CD4-positive, alpha-beta memory T cell (primary cell): ENCODE measurements around the gene POR. TPM values are rescaled to one million over a fixed set of nuclear protein-coding genes. Genes with fewer than 3 reads are reported as not detected.
"Not testable (repeated sequence)": the region's sequence is repeated elsewhere in the genome, so short reads cannot be mapped to it uniquely, and the experiment has no call there.

Experiments
- CTCF ChIA-PET: fragments of 350-600 bp; sonication (Branson Sonifier 250); formaldehyde crosslinking; loops from one replicate; lab custom pipeline; 2021; ENCODE audit warnings: inconsistent platforms; ENCODE audit not compliant: partially characterized antibody; lab: Charles Lee
- POLR2A ChIA-PET: fragments of 350-600 bp; sonication (Branson Sonifier 250); formaldehyde crosslinking; loops from one replicate; lab custom pipeline; 2021; ENCODE audit not compliant: partially characterized antibody; lab: Charles Lee
- DNase-seq, 5 donors: peaks; one replicate each; pipeline versions ENCODE4 v3.0.0 to v3.0.0-alpha.2; 2020 to 2022; ENCODE audit warnings: mixed read lengths in 1 of 5
- H3K27ac ChIP-seq: one replicate; pipeline ENCODE4 v1.7.0; 2013; ENCODE audit warnings: low read depth, low read length
- H3K27me3 ChIP-seq: 2 replicates; pipeline ENCODE4 v1.7.0; 2013; ENCODE audit warnings: mild to moderate bottlenecking, low read length, moderate library complexity; ENCODE audit not compliant: insufficient read depth
- H3K36me3 ChIP-seq: 2 replicates; pipeline ENCODE4 v1.7.0; 2013; ENCODE audit warnings: mild to moderate bottlenecking, low read length, moderate library complexity; ENCODE audit not compliant: insufficient read depth
- H3K4me1 ChIP-seq: 2 replicates; pipeline ENCODE4 v1.7.0; 2013; ENCODE audit warnings: mild to moderate bottlenecking, low read length, moderate library complexity; ENCODE audit not compliant: insufficient read depth
- H3K4me3 ChIP-seq, 2 donors: one replicate each; pipeline ENCODE4 v1.7.0; 2013; ENCODE audit warnings: low read length in 2 of 2, mild to moderate bottlenecking in 1 of 2
- H3K9me3 ChIP-seq, 2 donors: one replicate each; pipeline ENCODE4 v1.7.0; 2013; ENCODE audit warnings: low read length in 2 of 2, control low read depth in 1 of 2; ENCODE audit not compliant: control insufficient read depth in 1 of 2
- H3K27ac Mint-ChIP-seq, 7 donors: one replicate each; pipeline ENCODE4 v1.8.0; 2020 to 2021; ENCODE audit warnings: mixed read lengths in 7 of 7, mild to moderate bottlenecking in 6 of 7, inconsistent platforms in 3 of 7, moderate library complexity in 3 of 7
- H3K27me3 Mint-ChIP-seq, 2 donors: one replicate each; pipeline ENCODE4 v1.8.0; 2020 to 2021; ENCODE audit warnings: mixed read lengths in 2 of 2
- H3K36me3 Mint-ChIP-seq, 2 donors: one replicate each; pipeline ENCODE4 v1.8.0; 2020 to 2021; ENCODE audit warnings: mixed read lengths in 2 of 2, inconsistent platforms in 1 of 2, mild to moderate bottlenecking in 1 of 2
- H3K4me1 Mint-ChIP-seq, 4 donors: one replicate each; pipeline ENCODE4 v1.8.0; 2020 to 2021; ENCODE audit warnings: mixed read lengths in 4 of 4, mild to moderate bottlenecking in 1 of 4
- H3K4me3 Mint-ChIP-seq, 8 donors: one replicate each; pipeline ENCODE4 v1.8.0; 2020 to 2021; ENCODE audit warnings: mixed read lengths in 8 of 8, mild to moderate bottlenecking in 7 of 8, moderate library complexity in 6 of 8, inconsistent platforms in 3 of 8
- H3K9me3 Mint-ChIP-seq, 8 donors: one replicate each; pipeline ENCODE4 v1.8.0; 2020 to 2021; ENCODE audit warnings: mixed read lengths in 8 of 8, mild to moderate bottlenecking in 5 of 8, inconsistent platforms in 3 of 8, moderate library complexity in 1 of 8
- intact Hi-C: fragments of 100-400 bp; cut with micrococcal nuclease; formaldehyde crosslinking; loops from one replicate; pipeline ENCODE4 v1.15.1; 2023
- polyA plus RNA-seq, 2 donors: library from polyadenylated mRNA; unstranded; fragments of 300-500 nt; fragmentation: Illumina TruSeq; gene quantifications; one replicate each; pipeline ENCODE4 v1.2.3, GENCODE V29; 2021
- total RNA-seq, 2 experiments: library from RNA; stranded (reverse); gene quantifications; one replicate each; pipeline ENCODE4 v1.2.3, GENCODE V29; 2021

The POR gene
- total and polyA plus RNA-seq, 4 experiments from 2014 or later: 45.6 to 71.1 (median 54.0) TPM

GRCh38 chr7:75885036-75885435 lies 29.9 kb upstream of the POR start:
- Mint-ChIP-seq H3K4me3 (no peak overlapping the region), H3K36me3 (peaks cover 41 to 71% of the 10 kb centered on the region in 2 donors), H3K9me3 (no peaks in the 10 kb centered on the region), H3K27ac (peak overlapping the region in 1 of 7 donors; percentile 42), H3K4me1 (peaks cover 8 to 26% (median 17%) of the 10 kb centered on the region in 4 donors), H3K27me3 (no peaks in the 10 kb centered on the region)
- POLR2A ChIA-PET: interaction anchor here (0.8 to 1.5 kb wide), 3 partner anchors 30 to 110 kb away, joined by 3 read pairs; partner anchors contain the start of genes POR and TMEM120A
- no peak for DNase-seq
- H3K27ac ChIP-seq: no peak overlapping the region
- intact Hi-C loops: no loop called here
- no peak overlapping the region for H3K4me3 ChIP-seq
- H3K9me3 ChIP-seq: no peaks in the 10 kb centered on the region
- peaks cover 10% of the 10 kb centered on the region for H3K4me1 ChIP-seq
- CTCF ChIA-PET: interaction anchor here (2.3 kb wide), 1 partner anchor 135 kb away, joined by 12 read pairs; no protein-coding TSS in a partner anchor
- H3K36me3 ChIP-seq: peaks cover 59% of the 10 kb centered on the region
- H3K27me3 ChIP-seq: no peaks in the 10 kb centered on the region

- Mint-ChIP-seq H3K4me1 (peaks cover 0 to 9% (median 1%) of the 10 kb centered on the region in 4 donors), H3K27me3 (no peaks in the 10 kb centered on the region), H3K27ac (peak overlapping the region in 2 of 7 donors; percentile 35 to 60), H3K9me3 (peaks cover 0 to 2% (median 0%) of the 10 kb centered on the region in 8 donors), H3K36me3 (peaks cover 31 to 48% of the 10 kb centered on the region in 2 donors), H3K4me3 (no peak overlapping the region)
- H3K27me3 ChIP-seq: no peaks in the 10 kb centered on the region
- ChIA-PET CTCF (no interaction called here), POLR2A (no interaction called here)
- H3K27ac ChIP-seq: no peak overlapping the region
- peaks cover 43% of the 10 kb centered on the region for H3K36me3 ChIP-seq
- no peaks in the 10 kb centered on the region for H3K9me3 ChIP-seq
- intact Hi-C loops: no loop called here
- DNase-seq: no peak
- H3K4me1 ChIP-seq: no peaks in the 10 kb centered on the region
- H3K4me3 ChIP-seq: no peak overlapping the region
Observed at GRCh38 chr7:75887669-75888369, 27.1 kb upstream of the POR start.

GRCh38 chr7:75888464-75889222 lies 26.3 kb upstream of the POR start:
- peaks cover 31 to 42% of the 10 kb centered on the region in 2 donors for H3K36me3 Mint-ChIP-seq
- ChIA-PET CTCF (no interaction called here), POLR2A (interaction anchor here (2.3 kb wide), 1 partner anchor 26 kb away, joined by 9 read pairs; the partner anchor contains the start of gene POR)
- no peaks in the 10 kb centered on the region for H3K27me3 Mint-ChIP-seq
- Histone ChIP-seq H3K36me3 (peaks cover 37% of the 10 kb centered on the region), H3K4me1 (no peaks in the 10 kb centered on the region), H3K4me3 (no peak overlapping the region), H3K27ac (no peak overlapping the region), H3K27me3 (no peaks in the 10 kb centered on the region), H3K9me3 (no peaks in the 10 kb centered on the region)
- H3K27ac Mint-ChIP-seq: peak overlapping the region in 3 of 7 donors; percentile 35 to 60 (median 60)
- peaks cover 0 to 2% (median 0%) of the 10 kb centered on the region in 8 donors for H3K9me3 Mint-ChIP-seq
- H3K4me1 Mint-ChIP-seq: peaks cover 0 to 6% (median 0%) of the 10 kb centered on the region in 4 donors
- no peak for DNase-seq
- intact Hi-C loops: no loop called here
- H3K4me3 Mint-ChIP-seq: peak overlapping the region in 1 of 8 donors; percentile 11

GRCh38 chr7:75889223-75889825 lies 25.6 kb upstream of the POR start:
- no peak for DNase-seq
- no peaks in the 10 kb centered on the region for H3K4me1 ChIP-seq
- no peaks in the 10 kb centered on the region for H3K9me3 ChIP-seq
- H3K4me3 ChIP-seq: no peak overlapping the region
- H3K27ac ChIP-seq: no peak overlapping the region
- H3K4me3 Mint-ChIP-seq: peak overlapping the region in 1 of 8 donors; percentile 11
- peak overlapping the region in 3 of 7 donors; percentile 52 to 60 (median 60) for H3K27ac Mint-ChIP-seq
- peaks cover 35% of the 10 kb centered on the region for H3K36me3 ChIP-seq
- H3K27me3 Mint-ChIP-seq: no peaks in the 10 kb centered on the region
- H3K9me3 Mint-ChIP-seq: peaks cover 0 to 2% (median 0%) of the 10 kb centered on the region in 8 donors
- no peaks in the 10 kb centered on the region for H3K27me3 ChIP-seq
- POLR2A ChIA-PET: interaction anchor here (1.2 to 2.3 kb wide), 2 partner anchors 11 to 26 kb away, joined by 5 to 9 read pairs; partner anchors contain the start of genes POR and RHBDD2
- intact Hi-C loops: no loop called here
- peaks cover 0 to 6% (median 0%) of the 10 kb centered on the region in 4 donors for H3K4me1 Mint-ChIP-seq
- CTCF ChIA-PET: no interaction called here
- peaks cover 28 to 38% of the 10 kb centered on the region in 2 donors for H3K36me3 Mint-ChIP-seq

- ChIA-PET POLR2A (interaction anchor here (1.2 to 2.3 kb wide), 2 partner anchors 11 to 25 kb away, joined by 5 to 9 read pairs; partner anchors contain the start of genes POR and RHBDD2), CTCF (no interaction called here)
- Histone ChIP-seq H3K4me3 (no peak overlapping the region), H3K9me3 (no peaks in the 10 kb centered on the region), H3K27ac (no peak overlapping the region), H3K36me3 (peaks cover 30% of the 10 kb centered on the region), H3K27me3 (no peaks in the 10 kb centered on the region), H3K4me1 (no peaks in the 10 kb centered on the region)
- DNase-seq: no peak
- Mint-ChIP-seq H3K9me3 (peaks cover 0 to 2% (median 0%) of the 10 kb centered on the region in 8 donors), H3K4me1 (peaks cover 0 to 6% (median 0%) of the 10 kb centered on the region in 4 donors), H3K36me3 (peaks cover 23 to 33% of the 10 kb centered on the region in 2 donors), H3K27me3 (no peaks in the 10 kb centered on the region), H3K27ac (peak overlapping the region in 4 of 7 donors; percentile 38 to 60 (median 54)), H3K4me3 (no peak overlapping the region)
- intact Hi-C loops: no loop called here
Observed at GRCh38 chr7:75889826-75890225, 25.1 kb upstream of the POR start.

GRCh38 chr7:75891237-75891636 lies 23.7 kb upstream of the POR start:
- H3K9me3 ChIP-seq, intact Hi-C loops, H3K27ac ChIP-seq, H3K4me1 Mint-ChIP-seq, H3K4me1 ChIP-seq, H3K27me3 Mint-ChIP-seq, H3K27me3 ChIP-seq, H3K4me3 ChIP-seq, H3K4me3 Mint-ChIP-seq, DNase-seq, H3K9me3 Mint-ChIP-seq: not testable (repeated sequence)
- CTCF ChIA-PET: interaction anchor here (1.0 kb wide), 1 partner anchor 106 kb away, joined by 4 read pairs; no protein-coding TSS in a partner anchor
- peaks cover 16 to 24% of the 10 kb centered on the region in 2 donors for H3K36me3 Mint-ChIP-seq
- POLR2A ChIA-PET: interaction anchor here (0.6 to 1.2 kb wide), 3 partner anchors 13 to 1634 kb away, joined by 4 to 5 read pairs (median 5); partner anchors contain the start of gene RHBDD2
- peak overlapping the region in 2 of 7 donors; percentile 1 to 37 for H3K27ac Mint-ChIP-seq
- peaks cover 17% of the 10 kb centered on the region for H3K36me3 ChIP-seq
